HEK293 (cell line): ENCODE data around the gene EIF2B2.

Source experiments
- CTCF ChIP-seq: fragments of 450-650 bp; formaldehyde crosslinking; IDR thresholded peaks from 2 replicates; pipeline ENCODE4 v1.5.1; 2016; ENCODE audit warnings: missing biosample characterization, missing genetic modification characterization
- FEZF1 ChIP-seq: fragments of 450-650 bp; formaldehyde crosslinking; IDR thresholded peaks from 2 replicates; pipeline ENCODE4 v1.5.1; 2016; ENCODE audit warnings: missing biosample characterization, missing genetic modification characterization
- GLI4 ChIP-seq: fragments of 450-650 bp; formaldehyde crosslinking; IDR thresholded peaks from 2 replicates; pipeline ENCODE4 v1.5.1; 2016; ENCODE audit warnings: missing biosample characterization, missing genetic modification characterization
- OVOL3 ChIP-seq: fragments of 450-650 bp; formaldehyde crosslinking; IDR thresholded peaks from 2 replicates; pipeline ENCODE4 v1.5.1; 2016; ENCODE audit warnings: missing biosample characterization, missing genetic modification characterization
- PBX3 ChIP-seq: sonication (generic); formaldehyde crosslinking; IDR thresholded peaks from 2 replicates; pipeline ENCODE4 v1.8.1; 2022; ENCODE audit warnings: mild to moderate bottlenecking, moderate library complexity, missing genetic modification reagents
- PRDM2 ChIP-seq: fragments of 450-650 bp; formaldehyde crosslinking; IDR thresholded peaks from 2 replicates; pipeline ENCODE4 v1.5.1; 2016; ENCODE audit warnings: missing biosample characterization, missing genetic modification characterization, borderline replicate concordance
- ZBTB20 ChIP-seq: fragments of 450-650 bp; formaldehyde crosslinking; IDR thresholded peaks from 2 replicates; pipeline ENCODE4 v1.5.1; 2016; ENCODE audit warnings: missing biosample characterization, missing genetic modification characterization
- ZNF239 ChIP-seq: fragments of 450-650 bp; formaldehyde crosslinking; IDR thresholded peaks from 2 replicates; pipeline ENCODE4 v1.5.1; 2016; ENCODE audit warnings: missing biosample characterization, missing genetic modification characterization
- ZNF37A ChIP-seq: fragments of 450-650 bp; IDR thresholded peaks from 2 replicates; pipeline ENCODE4 v1.5.1; 2018; ENCODE audit warnings: missing biosample characterization, missing genetic modification characterization
- ZNF473 ChIP-seq: fragments of 450-650 bp; formaldehyde crosslinking; IDR thresholded peaks from 2 replicates; pipeline ENCODE4 v1.5.1; 2017; ENCODE audit warnings: missing biosample characterization, missing genetic modification characterization
- ZNF639 ChIP-seq: fragments of 450-650 bp; formaldehyde crosslinking; IDR thresholded peaks from 2 replicates; pipeline ENCODE4 v1.5.1; 2016; ENCODE audit warnings: missing biosample characterization, missing genetic modification characterization

GRCh38 chr14:75051556-75051899 is 48.8 kb downstream of the EIF2B2 start:
- TF ChIP-seq CTCF (tag by site-specific recombination) (no peak), ZNF639 (no peak; the same call in 1 of the 2 replicates), ZNF239 (tag by site-specific recombination) (no peak), ZNF37A (no peak), PBX3 (CRISPR knock-in tag) (no peak), ZBTB20 (no peak), PRDM2 (no peak), ZNF473 (tag by site-specific recombination) (no peak), FEZF1 (tag by site-specific recombination) (no peak), GLI4 (tag by site-specific recombination) (no peak), OVOL3 (no peak)
